T-cell (primary cell): Measurements from ENCODE around the gene ZNF677. TPM values are rescaled to one million over a fixed set of nuclear protein-coding genes. Genes with fewer than 3 reads are reported as not detected.
"Not testable (repeated sequence)": the region's sequence is repeated elsewhere in the genome, so short reads cannot be mapped to it uniquely, and the experiment has no call there.

Source experiments
- ATAC-seq, 4 experiments: fragments of 200-7000 bp in 3 of 4; fragments of 150-1000 bp in 1 of 4; cut with Tn5 transposase; replicated peaks in 1 of 4; 1 replicate in 3 of 4; 2 replicates in 1 of 4; pipeline ENCODE4 v1.10.0; 2021; ENCODE audit warnings: moderate library complexity in 3 of 4, mild to moderate bottlenecking in 2 of 4, moderate number of reproducible peaks in 1 of 4
- CTCF ChIA-PET, 2 donors: fragments of 300-600 bp; sonication (Branson Sonifier 250); formaldehyde crosslinking; loops; one replicate each; lab custom pipeline; 2022; ENCODE audit warnings: antibody characterized with exemption in 2 of 2; lab: Charles Lee
- POLR2A ChIA-PET, 2 donors: fragments of 300-600 bp; sonication (Branson Sonifier 250); formaldehyde crosslinking; loops; one replicate each; lab custom pipeline; 2022; ENCODE audit warnings: antibody characterized with exemption in 2 of 2; lab: Charles Lee
- DNase-seq, 35 experiments: peaks; one replicate each; pipeline versions ENCODE4 v3.0.0 to v3.0.0-alpha.2; 2013 to 2023
- H3K27ac ChIP-seq: one replicate; pipeline ENCODE4 v1.5.1; 2013; ENCODE audit warnings: low read length
- H3K27me3 ChIP-seq, 2 experiments: replicated peaks in 1 of 2; 1 replicate in 1 of 2; 2 replicates in 1 of 2; pipeline versions ENCODE4 v1.6.1 to v1.7.0; 2013; ENCODE audit warnings: low read length in 1 of 2, mixed read lengths in 1 of 2; ENCODE audit not compliant: control insufficient read depth in 2 of 2, insufficient read depth in 2 of 2; ENCODE audit errors: extremely low read depth in 1 of 2
- H3K36me3 ChIP-seq, 2 donors: 1 replicate in 1 of 2; 2 replicates in 1 of 2; pipeline versions ENCODE4 v1.6.1 to v1.7.0; 2013; ENCODE audit warnings: low read length in 1 of 2; ENCODE audit not compliant: control insufficient read depth in 2 of 2, insufficient read depth in 1 of 2; ENCODE audit errors: extremely low read depth in 1 of 2
- H3K4me1 ChIP-seq, 2 experiments: 1 replicate in 1 of 2; 2 replicates in 1 of 2; pipeline versions ENCODE4 v1.6.1 to v1.7.0; 2013; ENCODE audit warnings: low read length in 2 of 2, mixed read lengths in 1 of 2; ENCODE audit not compliant: insufficient read depth in 2 of 2, control insufficient read depth in 1 of 2; ENCODE audit errors: extremely low read depth in 1 of 2
- H3K4me3 ChIP-seq, 2 donors: 1 replicate in 1 of 2; 2 replicates in 1 of 2; pipeline versions ENCODE4 v1.5.1 to v1.7.0; 2013; ENCODE audit warnings: mild to moderate bottlenecking in 2 of 2, low read length in 1 of 2, moderate library complexity in 1 of 2; ENCODE audit not compliant: control insufficient read depth in 1 of 2; ENCODE audit errors: extremely low read depth in 1 of 2
- H3K9me3 ChIP-seq: 2 replicates; pipeline ENCODE4 v1.7.0; 2013
- H3K27ac Mint-ChIP-seq, 2 donors: one replicate each; pipeline ENCODE4 v1.8.0; 2020 to 2021; ENCODE audit warnings: mild to moderate bottlenecking in 2 of 2, mixed read lengths in 2 of 2
- H3K27me3 Mint-ChIP-seq, 2 donors: one replicate each; pipeline ENCODE4 v1.8.0; 2021 to 2022; ENCODE audit warnings: mixed read lengths in 2 of 2
- H3K36me3 Mint-ChIP-seq: one replicate; pipeline ENCODE4 v1.8.0; 2021; ENCODE audit warnings: mixed read lengths
- H3K4me1 Mint-ChIP-seq, 3 donors: one replicate each; pipeline ENCODE4 v1.8.0; 2020 to 2022; ENCODE audit warnings: mixed read lengths in 3 of 3, mild to moderate bottlenecking in 1 of 3
- H3K4me3 Mint-ChIP-seq, 3 donors: one replicate each; pipeline ENCODE4 v1.8.0; 2020 to 2022; ENCODE audit warnings: mild to moderate bottlenecking in 3 of 3, mixed read lengths in 3 of 3, moderate library complexity in 3 of 3
- H3K9me3 Mint-ChIP-seq, 3 donors: one replicate each; pipeline ENCODE4 v1.8.0; 2020 to 2022; ENCODE audit warnings: mixed read lengths in 3 of 3
- WGBS: methylation state at CpG from one replicate; pipeline ENCODE4 v1.1.5; 2013; ENCODE audit warnings: missing lambda C conversion rate; ENCODE audit not compliant: insufficient coverage; 5-methylcytosine and 5-hydroxymethylcytosine counted together
- total RNA-seq, 35 experiments: library from RNA in 6 of 35; stranded (reverse) in 6 of 35; fragments of 120-200 nt in 1 of 35; gene quantifications; one replicate each; pipeline versions ENCODE4 v1.2.1 to v1.2.4 and lab custom pipeline; 2013 to 2026

The ZNF677 gene
- total RNA-seq, 5 donors from 2014 or later (not counting 1 experiment from before 2014, with no cell fraction given), result 8.0 to 20.1 (median 13.7) TPM

DNA sequence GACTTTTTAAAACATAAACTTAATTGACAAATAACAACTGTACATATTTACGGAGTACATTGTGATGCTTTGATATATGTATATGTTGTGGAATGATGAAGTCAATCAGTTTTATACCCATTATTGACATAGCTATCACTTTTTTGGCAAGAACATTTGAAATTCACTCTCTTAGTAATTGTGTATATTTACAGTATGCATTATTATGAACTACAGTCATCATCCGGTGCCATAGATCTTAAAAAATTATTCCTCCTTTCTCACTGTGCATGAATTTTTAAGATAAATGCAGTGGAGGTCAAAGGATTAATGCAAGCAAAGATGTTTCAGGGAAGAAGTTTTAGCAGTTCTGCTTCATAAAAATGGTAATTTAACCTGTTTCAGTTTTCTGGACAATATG lies 20.8 kb upstream of the ZNF677 start:
- no CpG with 5 or more reads among the region's 2 CpGs for WGBS
- no peaks in the 10 kb centered on the region for H3K36me3 Mint-ChIP-seq
- CTCF ChIA-PET, result no interaction called here

DNA sequence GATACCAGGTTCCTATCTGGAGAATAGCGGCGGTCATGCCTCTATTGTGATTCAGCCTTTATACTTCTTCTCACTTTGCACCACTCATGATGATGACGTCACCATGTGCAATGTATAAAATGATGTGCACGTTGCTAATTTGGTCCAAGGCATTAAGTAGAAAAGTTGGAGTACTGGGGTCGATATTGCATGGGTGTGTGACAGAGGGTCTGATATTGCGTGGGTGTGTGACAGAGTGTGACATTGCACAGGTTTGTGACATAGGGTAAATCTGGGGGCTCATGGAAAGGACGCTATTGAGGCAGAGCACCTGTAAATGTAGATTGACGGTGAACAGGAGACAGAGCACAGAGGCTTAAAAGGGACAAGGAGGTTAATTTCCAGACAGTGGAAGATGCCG lies 17.4 kb upstream of the ZNF677 start:
- Mint-ChIP-seq H3K4me1 (no peaks in the 10 kb centered on the region), H3K27ac (no peak overlapping the region), H3K36me3 (no peaks in the 10 kb centered on the region), H3K27me3 (peaks cover 5 to 9% of the 10 kb centered on the region in 2 donors), H3K9me3 (peaks cover 35 to 37% (median 37%) of the 10 kb centered on the region in 3 donors), H3K4me3 (no peak overlapping the region)
- WGBS, result 85% methylated on average over 6 of the region's 9 CpGs
- POLR2A ChIA-PET, result no interaction called here
- H3K27ac ChIP-seq, result no peak overlapping the region
- no peak overlapping the region for H3K4me3 ChIP-seq
- no peaks in the 10 kb centered on the region for H3K36me3 ChIP-seq
- DNase-seq (no peak), ATAC-seq (no peak)
- CTCF ChIA-PET, result interaction anchor here in 1 of 2 donors (0.6 kb wide), 1 partner anchor 368 kb away, joined by 4 read pairs; no protein-coding TSS in a partner anchor
- no peaks in the 10 kb centered on the region for H3K4me1 ChIP-seq
- H3K27me3 ChIP-seq, result peaks cover 0 to 2% of the 10 kb centered on the region in 2 experiments
- no peaks in the 10 kb centered on the region for H3K9me3 ChIP-seq

More for the DNA sequence above, 20.8 kb upstream of the ZNF677 start:
- Mint-ChIP-seq H3K9me3 (peaks cover 32 to 49% (median 42%) of the 10 kb centered on the region in 3 donors), H3K27me3 (peaks cover 4 to 12% of the 10 kb centered on the region in 2 donors), H3K27ac (no peak overlapping the region), H3K4me3 (no peak overlapping the region), H3K4me1 (no peaks in the 10 kb centered on the region)
- Histone ChIP-seq H3K27ac (no peak overlapping the region), H3K27me3 (peaks cover 0 to 2% of the 10 kb centered on the region in 2 experiments), H3K9me3 (no peaks in the 10 kb centered on the region), H3K4me1 (no peaks in the 10 kb centered on the region), H3K36me3 (no peaks in the 10 kb centered on the region), H3K4me3 (no peak overlapping the region)
- ATAC-seq, result no peak
- POLR2A ChIA-PET, result no interaction called here
- DNase-seq, result no peak

- Mint-ChIP-seq H3K9me3 (peaks cover 30 to 42% (median 38%) of the 10 kb centered on the region in 3 donors), H3K27me3 (peaks cover 3 to 14% of the 10 kb centered on the region in 2 donors)
- H3K4me3 ChIP-seq, H3K4me3 Mint-ChIP-seq, POLR2A ChIA-PET, H3K4me1 ChIP-seq, H3K27ac ChIP-seq, H3K36me3 Mint-ChIP-seq, DNase-seq, H3K27me3 ChIP-seq, H3K4me1 Mint-ChIP-seq, H3K9me3 ChIP-seq, CTCF ChIA-PET, H3K36me3 ChIP-seq, ATAC-seq, H3K27ac Mint-ChIP-seq: not testable (repeated sequence)
- no CpG with 5 or more reads among the region's 27 CpGs for WGBS
These were observed 15.2 kb upstream of the ZNF677 start for GRCh38 chr19:53269861-53270260.

GRCh38 chr19:53267623-53268022 lies 12.9 kb upstream of the ZNF677 start, which contains the start of gene VN1R4:
TSS of gene VN1R4 (minus strand) at chr19:53267723. CDS start at chr19:53267665, 58 bp downstream.
- H3K4me3 Mint-ChIP-seq, H3K27ac Mint-ChIP-seq, H3K27ac ChIP-seq, H3K4me1 Mint-ChIP-seq, H3K4me3 ChIP-seq, H3K4me1 ChIP-seq, ATAC-seq, DNase-seq, H3K9me3 ChIP-seq, H3K27me3 ChIP-seq, H3K36me3 ChIP-seq, H3K36me3 Mint-ChIP-seq: not testable (repeated sequence)
- POLR2A ChIA-PET, result interaction anchor here in 1 of 2 donors (0.6 kb wide), 1 partner anchor 341 kb away, joined by 3 read pairs; no protein-coding TSS in a partner anchor
- CTCF ChIA-PET, result interaction anchor here in 1 of 2 donors (0.6 kb wide), 1 partner anchor 34 kb away, joined by 4 read pairs; no protein-coding TSS in a partner anchor
- Mint-ChIP-seq H3K27me3 (peaks cover 8 to 23% of the 10 kb centered on the region in 2 donors), H3K9me3 (peaks cover 26 to 53% (median 33%) of the 10 kb centered on the region in 3 donors)
- WGBS, result no CpG with 5 or more reads among the region's 5 CpGs

DNA sequence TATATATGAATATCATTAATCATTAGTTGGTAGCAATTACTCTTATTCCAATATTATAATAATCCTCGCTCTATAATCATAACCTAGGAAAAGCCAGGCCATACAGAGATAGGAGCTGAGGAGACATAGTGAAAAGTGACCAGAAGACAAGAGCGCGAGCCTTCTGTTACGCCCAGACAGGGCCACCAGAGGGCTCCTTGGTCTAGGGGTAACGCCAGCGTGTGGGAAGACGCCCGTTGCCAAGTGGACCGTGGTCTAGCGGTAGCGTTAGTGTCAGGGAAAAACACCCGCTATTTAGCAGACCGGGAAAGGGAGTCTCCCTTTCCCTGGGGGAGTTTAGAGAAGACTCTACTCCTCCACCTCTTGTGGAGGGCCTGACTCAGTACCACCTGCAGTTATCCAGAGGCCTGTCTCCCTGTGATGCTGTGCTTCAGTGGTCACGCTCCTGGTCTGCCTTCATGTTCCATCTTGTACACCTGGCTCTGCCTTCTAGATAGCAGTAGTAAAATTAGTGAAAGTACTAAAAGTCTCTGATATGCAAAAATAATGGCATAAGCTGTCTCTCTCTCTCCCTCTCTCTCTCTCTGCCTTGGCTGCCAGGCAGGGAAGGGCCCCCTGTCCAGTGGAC lies 3.2 kb upstream of the ZNF677 start, which contains the start of gene VN1R2:
VN1R2 (plus strand) TSS at position 578 of the 628 bp plus-strand sequence. CDS start 84 bp downstream, outside the sequence.
- DNase-seq, H3K4me3 ChIP-seq, H3K9me3 ChIP-seq, H3K27ac Mint-ChIP-seq, POLR2A ChIA-PET, H3K4me3 Mint-ChIP-seq, H3K27ac ChIP-seq, H3K36me3 ChIP-seq, ATAC-seq, CTCF ChIA-PET: not testable (repeated sequence)
- H3K36me3 Mint-ChIP-seq, result peaks cover 14% of the 10 kb centered on the region
- 78% methylated on average over 7 of the region's 14 CpGs for WGBS
- peaks cover 3 to 15% of the 10 kb centered on the region in 2 experiments for H3K4me1 ChIP-seq
- H3K27me3 ChIP-seq, result peaks cover 0 to 16% of the 10 kb centered on the region in 2 experiments
- H3K4me1 Mint-ChIP-seq, result peaks cover 11 to 13% (median 13%) of the 10 kb centered on the region in 3 donors
- H3K9me3 Mint-ChIP-seq, result peaks cover 13 to 42% (median 25%) of the 10 kb centered on the region in 3 donors
- peaks cover 14 to 16% of the 10 kb centered on the region in 2 donors for H3K27me3 Mint-ChIP-seq

DNA sequence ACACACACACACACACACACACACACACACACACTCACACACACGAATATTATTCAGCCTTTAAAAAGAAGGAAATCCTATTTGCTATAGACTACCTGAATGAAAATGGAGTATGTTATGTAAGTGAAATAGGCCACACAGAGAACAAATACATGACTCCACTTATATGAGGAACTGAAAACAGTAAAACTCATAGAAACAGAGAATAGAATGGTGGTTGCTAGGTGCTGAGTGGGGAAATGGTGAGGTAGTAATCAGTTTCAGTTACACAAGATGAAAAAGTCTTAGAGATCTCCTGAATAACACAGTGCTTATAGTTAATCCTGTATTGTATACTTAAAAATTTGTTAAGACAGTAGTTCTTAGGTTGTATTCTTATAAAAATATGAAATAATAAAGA lies 8.2 kb downstream of the ZNF677 start:
- WGBS, result no CpG with 5 or more reads among the region's 1 CpG
- Mint-ChIP-seq H3K36me3 (peaks cover 79% of the 10 kb centered on the region), H3K4me3 (no peak overlapping the region), H3K27ac (no peak overlapping the region), H3K4me1 (no peaks in the 10 kb centered on the region), H3K27me3 (no peaks in the 10 kb centered on the region), H3K9me3 (peaks cover 22 to 75% (median 64%) of the 10 kb centered on the region in 3 donors)
- no peaks in the 10 kb centered on the region for H3K27me3 ChIP-seq
- no peak overlapping the region for H3K4me3 ChIP-seq
- ATAC-seq, result no peak
- no peak overlapping the region for H3K27ac ChIP-seq
- CTCF ChIA-PET, result interaction anchor here in 1 of 2 donors (0.7 kb wide), 1 partner anchor 47 kb away, joined by 3 read pairs; no protein-coding TSS in a partner anchor
- POLR2A ChIA-PET, result interaction anchor here in 1 of 2 donors (0.6 kb wide), 1 partner anchor 1330 kb away, joined by 3 read pairs; no protein-coding TSS in a partner anchor
- H3K36me3 ChIP-seq, result peaks cover 6 to 21% of the 10 kb centered on the region in 2 donors
- no peak for DNase-seq
- H3K9me3 ChIP-seq, result peaks cover 11% of the 10 kb centered on the region
- H3K4me1 ChIP-seq, result no peaks in the 10 kb centered on the region
